Panc1 (cell line): ENCODE measurements around the gene UFSP2.

ENCODE experiments used
- POLR2AphosphoS5 ChIP-seq: IDR thresholded peaks from 2 replicates; pipeline ENCODE4 v1.6.1; 2012; ENCODE audit warnings: mild to moderate bottlenecking, low read depth, low read length, moderate library complexity
- SIN3A ChIP-seq: IDR thresholded peaks from 2 replicates; pipeline ENCODE4 v1.6.1; 2012; ENCODE audit warnings: low read depth, mild to moderate bottlenecking, low read length, moderate library complexity, borderline replicate concordance; ENCODE audit not compliant: insufficient read depth
- TCF7L2 ChIP-seq: IDR thresholded peaks from 2 replicates; pipeline ENCODE4 v1.6.1; 2011; ENCODE audit warnings: mild to moderate bottlenecking, low read depth, low read length, inconsistent platforms
- TF ChIP-seq, protein P1 (sequence below): fragments of 450-650 bp; IDR thresholded peaks from 2 replicates; pipeline ENCODE4 v1.5.1; 2017; ENCODE audit warnings: mild to moderate bottlenecking
- TF ChIP-seq, protein P2 (sequence below), 2 experiments: IDR thresholded peaks; 2 replicates each; pipeline ENCODE4 v1.6.1; 2011 to 2012; ENCODE audit warnings: low read depth in 2 of 2, control low read depth in 1 of 2, low read length in 1 of 2, mild to moderate bottlenecking in 1 of 2, moderate library complexity in 1 of 2; ENCODE audit not compliant: insufficient read depth in 1 of 2

DNA sequence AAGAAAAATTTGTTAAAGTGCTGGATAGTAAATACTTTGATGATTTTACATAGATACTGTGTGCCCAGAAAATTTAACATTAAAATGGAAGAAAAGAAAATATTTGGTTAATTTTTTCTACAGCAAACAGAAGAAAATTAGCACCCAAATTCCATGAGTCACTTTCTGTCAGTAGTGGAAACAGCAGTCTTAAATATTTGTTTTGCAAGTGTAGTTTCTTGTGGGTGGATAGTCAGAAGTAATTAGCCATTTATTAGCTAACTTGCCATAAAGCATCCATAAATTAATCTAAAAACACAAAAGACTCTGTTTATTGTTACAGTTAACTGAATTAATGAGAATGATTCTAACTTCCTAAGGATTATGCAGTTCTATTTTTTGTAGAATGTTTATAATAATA lies 9.7 kb upstream of the UFSP2 start:
- TF ChIP-seq, protein P1, sequence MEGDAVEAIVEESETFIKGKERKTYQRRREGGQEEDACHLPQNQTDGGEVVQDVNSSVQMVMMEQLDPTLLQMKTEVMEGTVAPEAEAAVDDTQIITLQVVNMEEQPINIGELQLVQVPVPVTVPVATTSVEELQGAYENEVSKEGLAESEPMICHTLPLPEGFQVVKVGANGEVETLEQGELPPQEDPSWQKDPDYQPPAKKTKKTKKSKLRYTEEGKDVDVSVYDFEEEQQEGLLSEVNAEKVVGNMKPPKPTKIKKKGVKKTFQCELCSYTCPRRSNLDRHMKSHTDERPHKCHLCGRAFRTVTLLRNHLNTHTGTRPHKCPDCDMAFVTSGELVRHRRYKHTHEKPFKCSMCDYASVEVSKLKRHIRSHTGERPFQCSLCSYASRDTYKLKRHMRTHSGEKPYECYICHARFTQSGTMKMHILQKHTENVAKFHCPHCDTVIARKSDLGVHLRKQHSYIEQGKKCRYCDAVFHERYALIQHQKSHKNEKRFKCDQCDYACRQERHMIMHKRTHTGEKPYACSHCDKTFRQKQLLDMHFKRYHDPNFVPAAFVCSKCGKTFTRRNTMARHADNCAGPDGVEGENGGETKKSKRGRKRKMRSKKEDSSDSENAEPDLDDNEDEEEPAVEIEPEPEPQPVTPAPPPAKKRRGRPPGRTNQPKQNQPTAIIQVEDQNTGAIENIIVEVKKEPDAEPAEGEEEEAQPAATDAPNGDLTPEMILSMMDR = no peak
- TF ChIP-seq POLR2AphosphoS5 = no peak
- TF ChIP-seq SIN3A = no peak
- TF ChIP-seq, protein P2, sequence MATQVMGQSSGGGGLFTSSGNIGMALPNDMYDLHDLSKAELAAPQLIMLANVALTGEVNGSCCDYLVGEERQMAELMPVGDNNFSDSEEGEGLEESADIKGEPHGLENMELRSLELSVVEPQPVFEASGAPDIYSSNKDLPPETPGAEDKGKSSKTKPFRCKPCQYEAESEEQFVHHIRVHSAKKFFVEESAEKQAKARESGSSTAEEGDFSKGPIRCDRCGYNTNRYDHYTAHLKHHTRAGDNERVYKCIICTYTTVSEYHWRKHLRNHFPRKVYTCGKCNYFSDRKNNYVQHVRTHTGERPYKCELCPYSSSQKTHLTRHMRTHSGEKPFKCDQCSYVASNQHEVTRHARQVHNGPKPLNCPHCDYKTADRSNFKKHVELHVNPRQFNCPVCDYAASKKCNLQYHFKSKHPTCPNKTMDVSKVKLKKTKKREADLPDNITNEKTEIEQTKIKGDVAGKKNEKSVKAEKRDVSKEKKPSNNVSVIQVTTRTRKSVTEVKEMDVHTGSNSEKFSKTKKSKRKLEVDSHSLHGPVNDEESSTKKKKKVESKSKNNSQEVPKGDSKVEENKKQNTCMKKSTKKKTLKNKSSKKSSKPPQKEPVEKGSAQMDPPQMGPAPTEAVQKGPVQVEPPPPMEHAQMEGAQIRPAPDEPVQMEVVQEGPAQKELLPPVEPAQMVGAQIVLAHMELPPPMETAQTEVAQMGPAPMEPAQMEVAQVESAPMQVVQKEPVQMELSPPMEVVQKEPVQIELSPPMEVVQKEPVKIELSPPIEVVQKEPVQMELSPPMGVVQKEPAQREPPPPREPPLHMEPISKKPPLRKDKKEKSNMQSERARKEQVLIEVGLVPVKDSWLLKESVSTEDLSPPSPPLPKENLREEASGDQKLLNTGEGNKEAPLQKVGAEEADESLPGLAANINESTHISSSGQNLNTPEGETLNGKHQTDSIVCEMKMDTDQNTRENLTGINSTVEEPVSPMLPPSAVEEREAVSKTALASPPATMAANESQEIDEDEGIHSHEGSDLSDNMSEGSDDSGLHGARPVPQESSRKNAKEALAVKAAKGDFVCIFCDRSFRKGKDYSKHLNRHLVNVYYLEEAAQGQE (IDR thresholded peaks at IDR 0.05; ENCODE audit: insufficient read depth in 1 of 2, low read depth in 2 of 2, low read length in 1 of 2) = no peak
- TF ChIP-seq TCF7L2 = no peak
